Liver (tissue), 9 donors: ENCODE results near the gene TOP3A. TPM values are rescaled to one million over a fixed set of nuclear protein-coding genes. Genes with fewer than 3 reads are reported as not detected.

ENCODE experiments used
- DNase-seq: peaks from one replicate; pipeline ENCODE4 v3.0.0-alpha.2; 2017; ENCODE audit warnings: low spot score
- H3K27ac ChIP-seq, 2 donors: one replicate each; pipeline ENCODE4 v1.7.0; 2013; ENCODE audit warnings: inconsistent platforms in 2 of 2, low read length in 2 of 2, control low read depth in 1 of 2, low read depth in 1 of 2, mild to moderate bottlenecking in 1 of 2
- H3K27me3 ChIP-seq, 4 donors: one replicate each; pipeline versions ENCODE4 v1.6.1 to v1.7.0; 2013; ENCODE audit warnings: low read length in 3 of 4, inconsistent platforms in 1 of 4, mild to moderate bottlenecking in 1 of 4, moderate library complexity in 1 of 4; ENCODE audit not compliant: control insufficient read depth in 4 of 4, insufficient read depth in 4 of 4
- H3K36me3 ChIP-seq, 4 donors: one replicate each; pipeline versions ENCODE4 v1.6.1 to v1.7.0; 2013; ENCODE audit warnings: low read length in 3 of 4, mild to moderate bottlenecking in 3 of 4, low read depth in 1 of 4, moderate library complexity in 1 of 4; ENCODE audit not compliant: control insufficient read depth in 4 of 4, insufficient read depth in 3 of 4
- H3K4me1 ChIP-seq, 4 donors: one replicate each; pipeline versions ENCODE4 v1.6.1 to v1.7.0; 2013; ENCODE audit warnings: low read length in 3 of 4, mild to moderate bottlenecking in 3 of 4, moderate library complexity in 1 of 4; ENCODE audit not compliant: control insufficient read depth in 4 of 4, insufficient read depth in 4 of 4
- H3K4me3 ChIP-seq, 3 donors: one replicate each; pipeline versions ENCODE4 v1.6.1 to v1.7.0; 2013; ENCODE audit warnings: low read length in 3 of 3, control low read depth in 1 of 3, low read depth in 1 of 3, mild to moderate bottlenecking in 1 of 3
- H3K9ac ChIP-seq, 2 donors: one replicate each; pipeline ENCODE4 v1.7.0; 2013; ENCODE audit warnings: low read length in 2 of 2, mild to moderate bottlenecking in 2 of 2, moderate library complexity in 2 of 2, control low read depth in 1 of 2, low read depth in 1 of 2
- H3K9me3 ChIP-seq, 4 donors: one replicate each; pipeline versions ENCODE4 v1.6.1 to v1.7.0; 2013; ENCODE audit warnings: low read length in 3 of 4; ENCODE audit not compliant: control insufficient read depth in 4 of 4
- EGR1 ChIP-seq, 2 donors: IDR thresholded peaks; 2 replicates each; pipeline ENCODE4 v1.6.1; 2016 to 2018; ENCODE audit warnings: antibody characterized with exemption in 2 of 2, low read depth in 2 of 2
- FOXA1 ChIP-seq: IDR thresholded peaks from 2 replicates; pipeline ENCODE4 v1.6.1; 2016; ENCODE audit warnings: antibody characterized with exemption
- FOXA2 ChIP-seq: IDR thresholded peaks from 2 replicates; pipeline ENCODE4 v1.6.1; 2016; ENCODE audit warnings: antibody characterized with exemption
- GABPA ChIP-seq, 2 donors: IDR thresholded peaks in 1 of 2; conservative IDR thresholded peaks in 1 of 2; 2 replicates each; pipeline ENCODE4 v1.6.1; 2016; ENCODE audit warnings: antibody characterized with exemption in 2 of 2, mild to moderate bottlenecking in 1 of 2, moderate library complexity in 1 of 2
- HNF4A ChIP-seq, 2 donors: conservative IDR thresholded peaks; 2 replicates each; pipeline ENCODE4 v1.6.1; 2016; ENCODE audit warnings: antibody characterized with exemption in 2 of 2, mild to moderate bottlenecking in 2 of 2
- HNF4G ChIP-seq: IDR thresholded peaks from 2 replicates; pipeline ENCODE4 v1.6.1; 2016; ENCODE audit warnings: antibody characterized with exemption
- JUND ChIP-seq, 2 donors: IDR thresholded peaks; 2 replicates each; pipeline ENCODE4 v1.6.1; 2016; ENCODE audit warnings: antibody characterized with exemption in 2 of 2
- NR2F2 ChIP-seq: IDR thresholded peaks from 2 replicates; pipeline ENCODE4 v1.6.1; 2016; ENCODE audit warnings: antibody characterized with exemption
- RAD21 ChIP-seq, 2 donors: IDR thresholded peaks; 2 replicates each; pipeline ENCODE4 v1.6.1; 2016; ENCODE audit warnings: antibody characterized with exemption in 2 of 2, mild to moderate bottlenecking in 2 of 2
- RXRA ChIP-seq, 2 donors: IDR thresholded peaks; 2 replicates each; pipeline ENCODE4 v1.6.1; 2017 to 2018; ENCODE audit warnings: antibody characterized with exemption in 2 of 2, mild to moderate bottlenecking in 1 of 2
- SP1 ChIP-seq: IDR thresholded peaks from 2 replicates; pipeline ENCODE4 v1.6.1; 2018; ENCODE audit warnings: antibody characterized with exemption, mild to moderate bottlenecking
- TAF1 ChIP-seq: conservative IDR thresholded peaks from 2 replicates; pipeline ENCODE4 v1.6.1; 2016; ENCODE audit warnings: antibody characterized with exemption, mild to moderate bottlenecking
- YY1 ChIP-seq: IDR thresholded peaks from 2 replicates; pipeline ENCODE4 v1.6.1; 2016; ENCODE audit warnings: antibody characterized with exemption, mild to moderate bottlenecking
- WGBS: extraction: QIAGEN DNeasy Blood & Tissue Kit; methylation state at CpG from one replicate; pipeline ENCODE4 v1.1.7; 2013; 5-methylcytosine and 5-hydroxymethylcytosine counted together
- polyA plus RNA-seq, 2 donors: library from polyadenylated mRNA; stranded (reverse) in 1 of 2; unstranded in 1 of 2; fragments of 200-250 nt in 1 of 2; fragments of >200 nt in 1 of 2; fragmentation: Nextera tagmentation in 1 of 2; extraction: Ambion mirVana in 1 of 2; gene quantifications; one replicate each; pipeline versions ENCODE4 v1.2.1 to v1.2.3, GENCODE V29; 2013 to 2015
- total RNA-seq, 2 donors: library from RNA; depleted of rRNA; stranded (reverse); fragments of >200 nt; gene quantifications; one replicate each; pipeline ENCODE4 v1.2.3, GENCODE V29; 2014
- TF ChIP-seq, protein P1 (sequence below): IDR thresholded peaks from 2 replicates; pipeline ENCODE4 v1.6.1; 2016; ENCODE audit warnings: antibody characterized with exemption
- TF ChIP-seq, protein P2 (sequence below): IDR thresholded peaks from 2 replicates; pipeline ENCODE4 v1.6.1; 2016; ENCODE audit warnings: antibody characterized with exemption
- TF ChIP-seq, protein P3 (sequence below): IDR thresholded peaks from 2 replicates; pipeline ENCODE4 v1.6.1; 2016; ENCODE audit warnings: antibody characterized with exemption
- TF ChIP-seq, protein P4 (sequence below): fragments of 150-350 bp; IDR thresholded peaks from 2 replicates; pipeline ENCODE4 v1.5.1; 2017; ENCODE audit warnings: improper control_type of control experiment, low read depth, low read length; ENCODE audit not compliant: missing input control
- TF ChIP-seq, protein P5 (sequence below): IDR thresholded peaks from 2 replicates; pipeline ENCODE4 v1.6.1; 2016; ENCODE audit warnings: antibody characterized with exemption, mild to moderate bottlenecking
- donor health status: healthy.
- donor health status: healthy.
- donor health status: healthy.
- donor health status: healthy.
- donor health status: healthy.

TOP3A gene
- total and polyA plus RNA-seq, 4 donors, result 6.6 to 37.5 (median 14.3) TPM

DNA sequence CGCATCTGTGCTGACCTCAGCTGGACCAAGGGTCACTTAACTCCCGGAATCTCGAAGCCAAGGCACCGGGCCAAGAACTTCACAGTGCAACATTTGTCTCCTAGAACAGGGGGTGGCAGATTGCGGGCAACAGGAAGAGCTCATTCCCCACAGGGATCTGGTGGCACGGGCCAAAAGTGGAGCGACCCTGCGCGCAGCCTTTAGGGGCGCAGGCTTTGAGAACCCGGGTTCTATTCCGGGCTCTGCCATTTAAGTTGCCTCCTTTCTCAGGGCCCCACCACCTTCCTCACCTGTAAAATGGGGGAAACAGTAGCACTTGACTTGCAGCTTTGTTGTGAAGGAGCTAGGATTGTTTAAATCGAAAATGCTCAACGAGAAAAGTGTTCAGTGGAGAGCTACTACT lies 47.9 kb upstream of the TOP3A start:
- Histone ChIP-seq H3K9ac (peak overlapping the region; percentile 98 to 99), H3K4me1 (peaks cover 2 to 26% (median 18%) of the 10 kb centered on the region in 4 donors), H3K36me3 (peaks cover 0 to 5% (median 2%) of the 10 kb centered on the region in 4 donors), H3K9me3 (no peaks in the 10 kb centered on the region), H3K4me3 (peak overlapping the region; percentile 80 to 97 (median 91)), H3K27me3 (no peaks in the 10 kb centered on the region), H3K27ac (peak overlapping the region; percentile 98 to 99)
- peak; percentile 68 for DNase-seq
- TF ChIP-seq, protein P1, sequence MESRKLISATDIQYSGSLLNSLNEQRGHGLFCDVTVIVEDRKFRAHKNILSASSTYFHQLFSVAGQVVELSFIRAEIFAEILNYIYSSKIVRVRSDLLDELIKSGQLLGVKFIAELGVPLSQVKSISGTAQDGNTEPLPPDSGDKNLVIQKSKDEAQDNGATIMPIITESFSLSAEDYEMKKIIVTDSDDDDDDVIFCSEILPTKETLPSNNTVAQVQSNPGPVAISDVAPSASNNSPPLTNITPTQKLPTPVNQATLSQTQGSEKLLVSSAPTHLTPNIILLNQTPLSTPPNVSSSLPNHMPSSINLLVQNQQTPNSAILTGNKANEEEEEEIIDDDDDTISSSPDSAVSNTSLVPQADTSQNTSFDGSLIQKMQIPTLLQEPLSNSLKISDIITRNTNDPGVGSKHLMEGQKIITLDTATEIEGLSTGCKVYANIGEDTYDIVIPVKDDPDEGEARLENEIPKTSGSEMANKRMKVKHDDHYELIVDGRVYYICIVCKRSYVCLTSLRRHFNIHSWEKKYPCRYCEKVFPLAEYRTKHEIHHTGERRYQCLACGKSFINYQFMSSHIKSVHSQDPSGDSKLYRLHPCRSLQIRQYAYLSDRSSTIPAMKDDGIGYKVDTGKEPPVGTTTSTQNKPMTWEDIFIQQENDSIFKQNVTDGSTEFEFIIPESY, result peak; percentile 45
- peak; percentile 65 for TF ChIP-seq YY1
- TF ChIP-seq, protein P2, sequence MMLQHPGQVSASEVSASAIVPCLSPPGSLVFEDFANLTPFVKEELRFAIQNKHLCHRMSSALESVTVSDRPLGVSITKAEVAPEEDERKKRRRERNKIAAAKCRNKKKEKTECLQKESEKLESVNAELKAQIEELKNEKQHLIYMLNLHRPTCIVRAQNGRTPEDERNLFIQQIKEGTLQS, result no peak
- peak; percentile 74 for TF ChIP-seq SP1
- peak in 1 of 2 donors; percentile 48 for TF ChIP-seq EGR1 (IDR thresholded peaks at IDR 0.05; ENCODE audit: low read depth in 2 of 2)
- TF ChIP-seq, protein P3, sequence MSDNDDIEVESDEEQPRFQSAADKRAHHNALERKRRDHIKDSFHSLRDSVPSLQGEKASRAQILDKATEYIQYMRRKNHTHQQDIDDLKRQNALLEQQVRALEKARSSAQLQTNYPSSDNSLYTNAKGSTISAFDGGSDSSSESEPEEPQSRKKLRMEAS, result peak; percentile 64
- peak; percentile 87 to 90 for TF ChIP-seq RXRA (IDR thresholded peaks at IDR 0.05)
- peak; percentile 69 to 81 for TF ChIP-seq HNF4A (conservative IDR thresholded peaks at IDR 0.05)
- TF ChIP-seq, protein P4, sequence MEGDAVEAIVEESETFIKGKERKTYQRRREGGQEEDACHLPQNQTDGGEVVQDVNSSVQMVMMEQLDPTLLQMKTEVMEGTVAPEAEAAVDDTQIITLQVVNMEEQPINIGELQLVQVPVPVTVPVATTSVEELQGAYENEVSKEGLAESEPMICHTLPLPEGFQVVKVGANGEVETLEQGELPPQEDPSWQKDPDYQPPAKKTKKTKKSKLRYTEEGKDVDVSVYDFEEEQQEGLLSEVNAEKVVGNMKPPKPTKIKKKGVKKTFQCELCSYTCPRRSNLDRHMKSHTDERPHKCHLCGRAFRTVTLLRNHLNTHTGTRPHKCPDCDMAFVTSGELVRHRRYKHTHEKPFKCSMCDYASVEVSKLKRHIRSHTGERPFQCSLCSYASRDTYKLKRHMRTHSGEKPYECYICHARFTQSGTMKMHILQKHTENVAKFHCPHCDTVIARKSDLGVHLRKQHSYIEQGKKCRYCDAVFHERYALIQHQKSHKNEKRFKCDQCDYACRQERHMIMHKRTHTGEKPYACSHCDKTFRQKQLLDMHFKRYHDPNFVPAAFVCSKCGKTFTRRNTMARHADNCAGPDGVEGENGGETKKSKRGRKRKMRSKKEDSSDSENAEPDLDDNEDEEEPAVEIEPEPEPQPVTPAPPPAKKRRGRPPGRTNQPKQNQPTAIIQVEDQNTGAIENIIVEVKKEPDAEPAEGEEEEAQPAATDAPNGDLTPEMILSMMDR, result no peak
- TF ChIP-seq RAD21 (IDR thresholded peaks at IDR 0.05), result peak; percentile 39
- no peak for TF ChIP-seq FOXA1
- no peak for TF ChIP-seq NR2F2
- no peak for TF ChIP-seq GABPA (IDR thresholded peaks at IDR 0.05 in 1 of 2, conservative IDR thresholded peaks at IDR 0.05 in 1 of 2)
- TF ChIP-seq HNF4G, result no peak
- peak; percentile 96 for TF ChIP-seq TAF1
- TF ChIP-seq, protein P5, sequence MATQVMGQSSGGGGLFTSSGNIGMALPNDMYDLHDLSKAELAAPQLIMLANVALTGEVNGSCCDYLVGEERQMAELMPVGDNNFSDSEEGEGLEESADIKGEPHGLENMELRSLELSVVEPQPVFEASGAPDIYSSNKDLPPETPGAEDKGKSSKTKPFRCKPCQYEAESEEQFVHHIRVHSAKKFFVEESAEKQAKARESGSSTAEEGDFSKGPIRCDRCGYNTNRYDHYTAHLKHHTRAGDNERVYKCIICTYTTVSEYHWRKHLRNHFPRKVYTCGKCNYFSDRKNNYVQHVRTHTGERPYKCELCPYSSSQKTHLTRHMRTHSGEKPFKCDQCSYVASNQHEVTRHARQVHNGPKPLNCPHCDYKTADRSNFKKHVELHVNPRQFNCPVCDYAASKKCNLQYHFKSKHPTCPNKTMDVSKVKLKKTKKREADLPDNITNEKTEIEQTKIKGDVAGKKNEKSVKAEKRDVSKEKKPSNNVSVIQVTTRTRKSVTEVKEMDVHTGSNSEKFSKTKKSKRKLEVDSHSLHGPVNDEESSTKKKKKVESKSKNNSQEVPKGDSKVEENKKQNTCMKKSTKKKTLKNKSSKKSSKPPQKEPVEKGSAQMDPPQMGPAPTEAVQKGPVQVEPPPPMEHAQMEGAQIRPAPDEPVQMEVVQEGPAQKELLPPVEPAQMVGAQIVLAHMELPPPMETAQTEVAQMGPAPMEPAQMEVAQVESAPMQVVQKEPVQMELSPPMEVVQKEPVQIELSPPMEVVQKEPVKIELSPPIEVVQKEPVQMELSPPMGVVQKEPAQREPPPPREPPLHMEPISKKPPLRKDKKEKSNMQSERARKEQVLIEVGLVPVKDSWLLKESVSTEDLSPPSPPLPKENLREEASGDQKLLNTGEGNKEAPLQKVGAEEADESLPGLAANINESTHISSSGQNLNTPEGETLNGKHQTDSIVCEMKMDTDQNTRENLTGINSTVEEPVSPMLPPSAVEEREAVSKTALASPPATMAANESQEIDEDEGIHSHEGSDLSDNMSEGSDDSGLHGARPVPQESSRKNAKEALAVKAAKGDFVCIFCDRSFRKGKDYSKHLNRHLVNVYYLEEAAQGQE, result peak; percentile 91
- TF ChIP-seq FOXA2, result no peak
- peak; percentile 61 to 69 for TF ChIP-seq JUND (IDR thresholded peaks at IDR 0.05)
- 3% methylated on average over 14 of the region's 14 CpGs for WGBS
